HG03575 (cell line): ENCODE measurements around the gene OSGEP.

Experiments used
- ATAC-seq: cut with Tn5 transposase; IDR thresholded peaks from one replicate; pipeline ENCODE4 v1.9.1; 2021; ENCODE audit not compliant: unreplicated experiment, insufficient number of reproducible peaks, low FRiP score; ENCODE audit errors: extremely low read depth

Gene OSGEP

GRCh38 chr14:20454516-20455354, at the start of gene OSGEP, which contains the start of gene APEX1:
TSS of gene OSGEP (minus strand) at chr14:20454812. CDS start at chr14:20454683, 129 bp downstream.
TSS of gene APEX1 (plus strand) at chr14:20455226. CDS start at chr14:20455646, 420 bp downstream.
- peak; percentile 63 for ATAC-seq

- ATAC-seq: no peak
These were observed 49.3 kb upstream of the OSGEP start for GRCh38 chr14:20503898-20504297.

GRCh38 chr14:20501346-20501745, 46.7 kb upstream of the OSGEP start:
- no peak for ATAC-seq

- ATAC-seq: no peak
These were observed 45.3 kb upstream of the OSGEP start for GRCh38 chr14:20499881-20500280.

GRCh38 chr14:20499108-20499507, 44.5 kb upstream of the OSGEP start:
- ATAC-seq: no peak

- no peak for ATAC-seq
These were observed 44.0 kb upstream of the OSGEP start for GRCh38 chr14:20498622-20499021.

GRCh38 chr14:20494935-20495766, 40.5 kb upstream of the OSGEP start:
- ATAC-seq: no peak

GRCh38 chr14:20493634-20494033, 39.0 kb upstream of the OSGEP start:
- no peak for ATAC-seq

GRCh38 chr14:20492486-20492885, 37.9 kb upstream of the OSGEP start:
- ATAC-seq: no peak

GRCh38 chr14:20490563-20490962, 36.0 kb upstream of the OSGEP start:
- ATAC-seq: no peak

- peak; percentile 26 for ATAC-seq
These were observed 34.7 kb upstream of the OSGEP start for GRCh38 chr14:20489093-20489994.

- ATAC-seq: no peak
These were observed 32.7 kb upstream of the OSGEP start for GRCh38 chr14:20487396-20487725.

- ATAC-seq: no peak
These were observed 32.2 kb upstream of the OSGEP start for GRCh38 chr14:20486684-20487395.

GRCh38 chr14:20485900-20486299, 31.3 kb upstream of the OSGEP start:
- ATAC-seq: no peak

GRCh38 chr14:20482382-20482781, 27.8 kb upstream of the OSGEP start:
- ATAC-seq: no peak

- ATAC-seq: no peak
These were observed 24.3 kb upstream of the OSGEP start for GRCh38 chr14:20478894-20479293.

GRCh38 chr14:20477211-20477876, 22.7 kb upstream of the OSGEP start:
- ATAC-seq: no peak

- ATAC-seq: no peak
These were observed 22.2 kb upstream of the OSGEP start for GRCh38 chr14:20476776-20477175.
